AG04450 (cell line): Measurements from ENCODE around the gene FRAS1. TPM values are rescaled to one million over a fixed set of nuclear protein-coding genes. Genes with fewer than 3 reads are reported as not detected.

Source experiments
- CTCF ChIA-PET: fragments of 300-600, 350-600 bp; formaldehyde crosslinking; extraction: SDS; loops from one replicate; lab custom pipeline; 2022; ENCODE audit warnings: antibody characterized with exemption, inconsistent platforms; lab: Charles Lee
- POLR2A ChIA-PET: fragments of 350-600 bp; formaldehyde crosslinking; extraction: SDS; loops from one replicate; lab custom pipeline; 2021; ENCODE audit warnings: antibody characterized with exemption, inconsistent platforms; lab: Yijun Ruan, JAX
- DNase-seq: peaks from one replicate; pipeline ENCODE4 v3.0.0-alpha.2; 2011; ENCODE audit warnings: low read depth, low spot score
- H3K27ac ChIP-seq: one replicate; pipeline ENCODE4 v1.5.1; 2012; ENCODE audit warnings: low read depth, low read length, control low read depth
- H3K27me3 ChIP-seq: one replicate; pipeline ENCODE4 v1.6.0; 2012; ENCODE audit warnings: low read length; ENCODE audit not compliant: control insufficient read depth, insufficient read depth
- H3K4me3 ChIP-seq: 2 replicates; pipeline ENCODE4 v1.5.1; 2011; ENCODE audit warnings: mild to moderate bottlenecking, low read depth, low read length, control low read depth
- H3K9me3 ChIP-seq: 2 replicates; pipeline ENCODE4 v1.5.1; 2012; ENCODE audit warnings: low read length; ENCODE audit not compliant: control insufficient read depth, insufficient read depth
- polyA plus RNA-seq: library from polyadenylated mRNA; depleted of rRNA; stranded (reverse); fragments of >200 nt; gene quantifications from 2 replicates; pipeline ENCODE4 v1.2.3, GENCODE V29; 2011
- TF ChIP-seq, protein P1 (sequence below): IDR thresholded peaks from 2 replicates; pipeline ENCODE4 v1.5.1; 2011; ENCODE audit warnings: low read depth, low read length, control low read depth, inconsistent platforms

FRAS1 gene
- polyA plus RNA-seq, 1 experiment = 0.21 TPM

DNA sequence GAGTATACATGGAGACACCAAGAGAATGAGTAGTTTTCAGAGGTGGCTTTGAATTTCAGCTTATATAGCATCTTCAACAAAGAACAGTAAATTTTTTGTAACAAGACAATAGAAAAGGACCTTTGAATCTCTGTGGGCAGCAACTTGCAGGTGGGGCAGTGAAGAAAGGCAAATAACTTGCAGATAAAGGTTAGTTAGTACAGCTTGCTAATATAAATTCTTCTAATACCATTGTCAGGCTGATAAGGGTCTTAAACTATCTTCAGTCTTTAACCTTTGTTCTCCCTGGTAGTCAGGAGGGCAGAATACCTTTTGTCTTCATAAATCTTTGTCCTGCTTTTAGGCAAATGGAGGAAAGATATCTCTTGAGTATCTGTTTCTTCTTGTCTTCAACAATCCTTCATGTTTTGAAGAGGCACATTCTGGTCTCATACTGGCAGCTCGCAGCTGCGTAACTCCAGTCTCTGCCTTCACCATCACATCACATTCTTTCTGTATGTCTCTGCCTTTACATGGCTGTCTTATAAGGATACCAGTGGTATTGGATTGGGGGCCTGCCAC is 510.5 kb downstream of the FRAS1 start:
- DNase-seq = no peak
- Histone ChIP-seq H3K4me3 (no peak overlapping the region), H3K27me3 (no peaks in the 10 kb centered on the region), H3K27ac (no peak overlapping the region), H3K9me3 (no peaks in the 10 kb centered on the region)
- POLR2A ChIA-PET = no interaction called here
- TF ChIP-seq, protein P1, sequence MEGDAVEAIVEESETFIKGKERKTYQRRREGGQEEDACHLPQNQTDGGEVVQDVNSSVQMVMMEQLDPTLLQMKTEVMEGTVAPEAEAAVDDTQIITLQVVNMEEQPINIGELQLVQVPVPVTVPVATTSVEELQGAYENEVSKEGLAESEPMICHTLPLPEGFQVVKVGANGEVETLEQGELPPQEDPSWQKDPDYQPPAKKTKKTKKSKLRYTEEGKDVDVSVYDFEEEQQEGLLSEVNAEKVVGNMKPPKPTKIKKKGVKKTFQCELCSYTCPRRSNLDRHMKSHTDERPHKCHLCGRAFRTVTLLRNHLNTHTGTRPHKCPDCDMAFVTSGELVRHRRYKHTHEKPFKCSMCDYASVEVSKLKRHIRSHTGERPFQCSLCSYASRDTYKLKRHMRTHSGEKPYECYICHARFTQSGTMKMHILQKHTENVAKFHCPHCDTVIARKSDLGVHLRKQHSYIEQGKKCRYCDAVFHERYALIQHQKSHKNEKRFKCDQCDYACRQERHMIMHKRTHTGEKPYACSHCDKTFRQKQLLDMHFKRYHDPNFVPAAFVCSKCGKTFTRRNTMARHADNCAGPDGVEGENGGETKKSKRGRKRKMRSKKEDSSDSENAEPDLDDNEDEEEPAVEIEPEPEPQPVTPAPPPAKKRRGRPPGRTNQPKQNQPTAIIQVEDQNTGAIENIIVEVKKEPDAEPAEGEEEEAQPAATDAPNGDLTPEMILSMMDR = no peak
- CTCF ChIA-PET = interaction anchor here (0.9 kb wide), 1 partner anchor 283 kb away, joined by 3 read pairs; no protein-coding TSS in a partner anchor

DNA sequence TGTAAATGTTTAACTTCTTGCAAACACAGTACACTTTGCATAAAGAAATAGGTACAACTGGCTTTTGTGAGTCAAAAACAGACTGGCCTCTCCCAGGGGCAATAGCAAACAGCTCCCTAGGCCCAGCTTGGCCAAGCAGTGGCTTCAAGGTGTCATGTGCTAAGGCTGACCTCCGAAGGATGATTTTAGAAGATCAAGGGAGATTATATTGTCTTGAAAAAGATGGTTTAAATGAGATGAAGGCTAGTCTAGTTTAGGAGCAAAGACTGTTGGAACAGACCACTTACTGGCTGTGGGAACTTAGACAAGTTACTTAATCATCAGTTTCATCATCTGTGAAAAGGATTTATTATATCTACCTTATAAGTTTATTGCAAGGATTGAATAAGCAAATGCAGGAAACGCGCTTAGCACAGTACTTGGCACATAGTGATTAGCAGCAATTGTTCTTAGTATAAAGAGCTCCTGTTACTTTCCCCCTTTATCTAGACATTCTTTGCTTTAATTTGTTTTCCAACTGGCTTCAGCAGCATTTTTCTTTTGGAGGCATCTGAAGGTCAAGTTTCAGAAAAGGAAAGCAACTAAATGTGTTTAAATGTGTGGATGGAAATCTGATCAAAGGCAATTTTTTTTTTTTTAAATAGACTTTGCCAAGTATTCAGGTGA is 511.6 kb downstream of the FRAS1 start:
- Histone ChIP-seq H3K27me3 (no peaks in the 10 kb centered on the region), H3K27ac (no peak overlapping the region), H3K9me3 (no peaks in the 10 kb centered on the region), H3K4me3 (no peak overlapping the region)
- DNase-seq = no peak
- ChIA-PET CTCF (interaction anchor here (0.9 kb wide), 1 partner anchor 281 kb away, joined by 3 read pairs; no protein-coding TSS in a partner anchor), POLR2A (interaction anchor here (0.9 to 1.2 kb wide), 4 partner anchors 24 to 275 kb away, joined by 3 to 5 read pairs (median 4); no protein-coding TSS in a partner anchor)
- TF ChIP-seq, protein P1 = no peak

- ChIA-PET CTCF (no interaction called here), POLR2A (interaction anchor here (0.9 to 1.2 kb wide), 4 partner anchors 24 to 276 kb away, joined by 3 to 5 read pairs (median 4); no protein-coding TSS in a partner anchor)
- Histone ChIP-seq H3K27me3 (no peaks in the 10 kb centered on the region), H3K4me3 (no peak overlapping the region), H3K27ac (peak overlapping the region; percentile 77), H3K9me3 (no peaks in the 10 kb centered on the region)
- DNase-seq = peak; percentile 46
- TF ChIP-seq, protein P1 = no peak
Observed at GRCh38 chr4:78569306-78569821, 512.2 kb downstream of the FRAS1 start.

DNA sequence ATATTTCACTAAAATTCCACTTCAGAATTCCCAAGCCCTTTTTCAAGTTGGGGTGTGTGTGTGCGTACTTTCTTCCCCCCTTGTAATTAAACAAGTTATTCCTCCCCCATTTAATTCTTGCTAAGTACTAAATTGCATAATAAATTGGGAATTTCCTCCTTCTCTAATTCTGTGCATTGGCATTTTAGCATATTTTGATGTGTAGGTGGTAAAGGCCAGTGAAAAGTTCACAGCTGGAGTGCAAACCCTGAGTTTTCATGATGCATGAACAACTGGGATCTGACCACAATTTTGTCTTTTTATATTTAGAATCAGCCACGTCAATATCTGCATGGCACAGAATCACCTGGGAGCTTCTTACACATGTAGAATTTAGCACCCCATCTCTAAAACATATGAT is 513.0 kb downstream of the FRAS1 start:
- DNase-seq = no peak
- ChIA-PET CTCF (no interaction called here), POLR2A (no interaction called here)
- Histone ChIP-seq H3K27ac (no peak overlapping the region), H3K27me3 (no peaks in the 10 kb centered on the region), H3K4me3 (no peak overlapping the region), H3K9me3 (no peaks in the 10 kb centered on the region)
- TF ChIP-seq, protein P1 = no peak

DNA sequence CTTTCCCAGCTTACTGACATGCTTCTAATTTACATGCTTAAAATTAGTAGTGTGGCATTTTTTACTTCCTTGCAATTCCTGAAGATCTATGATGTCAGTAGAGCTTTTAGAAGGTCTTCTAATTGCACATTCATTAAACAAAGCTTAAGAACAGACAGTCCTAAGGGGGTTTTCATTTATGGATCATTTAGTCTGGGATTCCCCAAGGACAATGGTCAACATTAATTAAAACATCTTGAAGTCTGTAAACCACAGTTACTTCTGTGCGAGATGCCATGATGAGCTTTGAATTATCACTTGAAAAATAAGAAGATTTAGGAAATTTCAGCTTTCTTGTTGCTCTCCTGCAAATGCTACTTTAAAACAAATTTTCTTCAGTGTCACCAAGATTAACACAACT is 514.7 kb downstream of the FRAS1 start:
- no peak overlapping the region for H3K4me3 ChIP-seq
- no peaks in the 10 kb centered on the region for H3K27me3 ChIP-seq
- ChIA-PET POLR2A (no interaction called here), CTCF (interaction anchor here (1.3 kb wide), 1 partner anchor 15 kb away, joined by 4 read pairs; no protein-coding TSS in a partner anchor)
- H3K9me3 ChIP-seq = no peaks in the 10 kb centered on the region
- TF ChIP-seq, protein P1 = no peak
- no peak for DNase-seq
- no peak overlapping the region for H3K27ac ChIP-seq
